SK-N-SH treated with all-trans-retinoic acid at 6 μM for 48 hours (cell line): Measurements from ENCODE around the gene RXFP4.

ENCODE experiments used
- ESRRG ChIP-seq: fragments of 250-450 bp; sonication (Bioruptor Pico); IDR thresholded peaks from 2 replicates; pipeline ENCODE4 v1.6.1; 2021; ENCODE audit warnings: mild to moderate bottlenecking
- SNAI2 ChIP-seq: fragments of 250-450 bp; sonication (Bioruptor Pico); IDR thresholded peaks from 2 replicates; pipeline ENCODE4 v1.5.0; 2020; ENCODE audit warnings: mild to moderate bottlenecking, moderate library complexity
- TCF4 ChIP-seq: fragments of 250-450 bp; sonication (Bioruptor Pico); IDR thresholded peaks from 2 replicates; pipeline ENCODE4 v1.8.0; 2021; ENCODE audit warnings: mild to moderate bottlenecking, moderate library complexity, borderline replicate concordance
- ZNF565 ChIP-seq: fragments of 450-650 bp; formaldehyde crosslinking; conservative IDR thresholded peaks from 2 replicates; pipeline ENCODE4 v1.5.0; 2020; ENCODE audit warnings: low read depth, mild to moderate bottlenecking, moderate library complexity
- TF ChIP-seq, protein P1 (sequence below): fragments of 250-450 bp; sonication (Bioruptor Pico); IDR thresholded peaks from 2 replicates; pipeline ENCODE4 v1.8.0; 2021; ENCODE audit warnings: low read depth, mild to moderate bottlenecking, moderate library complexity, borderline replicate concordance

DNA sequence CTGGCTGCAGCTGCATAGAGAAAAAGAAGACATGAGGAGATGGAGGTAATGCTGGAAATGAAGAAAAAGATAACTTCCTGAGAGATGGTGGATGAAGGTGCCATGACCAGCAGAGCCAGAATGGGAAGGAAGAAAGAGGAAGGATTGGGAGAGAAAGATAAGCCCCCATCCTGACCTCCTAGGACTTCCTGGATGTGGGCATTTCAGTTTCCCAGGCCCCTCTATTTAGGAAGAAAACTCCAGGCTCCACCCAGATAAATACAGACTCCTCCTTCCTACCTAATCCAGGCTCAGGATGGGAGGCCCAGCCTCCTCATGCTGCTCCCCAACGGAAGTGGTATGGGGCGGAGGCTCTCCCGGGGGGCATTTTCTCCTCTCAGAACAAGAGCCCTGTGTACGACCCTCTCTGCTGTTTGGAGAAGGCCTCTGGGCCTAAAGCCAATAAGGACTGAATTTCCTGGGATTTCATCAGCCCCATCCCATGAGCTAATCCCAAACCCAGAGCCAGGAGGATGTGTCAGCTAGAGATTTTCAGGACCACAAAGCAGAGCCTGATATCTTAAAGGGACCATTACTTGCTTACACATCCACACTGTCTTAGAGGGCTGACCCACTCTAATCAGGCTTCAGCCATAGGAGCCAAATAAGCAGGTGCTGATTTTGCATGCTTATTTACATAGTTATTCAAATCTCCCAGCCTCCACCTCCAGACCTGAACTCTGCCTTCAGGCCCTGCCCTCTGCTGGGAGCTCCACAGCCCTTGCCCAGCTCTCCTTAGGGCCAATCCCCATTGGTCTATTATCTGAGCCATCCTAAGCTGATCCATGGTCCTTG, 42.0 kb downstream of the RXFP4 start:
- TF ChIP-seq TCF4 (no peak), ZNF565 (no peak), ESRRG (CRISPR knock-in tag) (no peak), SNAI2 (no peak)
- TF ChIP-seq, protein P1, sequence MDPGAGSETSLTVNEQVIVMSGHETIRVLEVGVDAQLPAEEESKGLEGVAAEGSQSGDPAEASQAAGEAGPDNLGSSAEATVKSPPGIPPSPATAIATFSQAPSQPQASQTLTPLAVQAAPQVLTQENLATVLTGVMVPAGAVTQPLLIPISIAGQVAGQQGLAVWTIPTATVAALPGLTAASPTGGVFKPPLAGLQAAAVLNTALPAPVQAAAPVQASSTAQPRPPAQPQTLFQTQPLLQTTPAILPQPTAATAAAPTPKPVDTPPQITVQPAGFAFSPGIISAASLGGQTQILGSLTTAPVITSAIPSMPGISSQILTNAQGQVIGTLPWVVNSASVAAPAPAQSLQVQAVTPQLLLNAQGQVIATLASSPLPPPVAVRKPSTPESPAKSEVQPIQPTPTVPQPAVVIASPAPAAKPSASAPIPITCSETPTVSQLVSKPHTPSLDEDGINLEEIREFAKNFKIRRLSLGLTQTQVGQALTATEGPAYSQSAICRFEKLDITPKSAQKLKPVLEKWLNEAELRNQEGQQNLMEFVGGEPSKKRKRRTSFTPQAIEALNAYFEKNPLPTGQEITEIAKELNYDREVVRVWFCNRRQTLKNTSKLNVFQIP = no peak
